K562 (cell line): ENCODE measurements around the gene CKLF. TPM values are rescaled to one million over a fixed set of nuclear protein-coding genes. Genes with fewer than 3 reads are reported as not detected.

Experiments
- CHAMP1 ChIP-seq: fragments of 450-650 bp; IDR thresholded peaks from 2 replicates; pipeline ENCODE4 v1.6.1; 2016; ENCODE audit warnings: mild to moderate bottlenecking
- CREM ChIP-seq: IDR thresholded peaks from 2 replicates; pipeline ENCODE4 v1.6.1; 2014; ENCODE audit warnings: antibody characterized with exemption, low read depth
- DMBX1 ChIP-seq: fragments of 250-450 bp; sonication (Bioruptor Pico); IDR thresholded peaks from 2 replicates; pipeline ENCODE4 v1.8.0; 2022; ENCODE audit warnings: inconsistent platforms, mild to moderate bottlenecking, moderate library complexity, borderline replicate concordance
- EGR1 ChIP-seq: fragments of 450-650 bp; conservative IDR thresholded peaks from 2 replicates; pipeline ENCODE4 v1.6.1; 2017; ENCODE audit warnings: mild to moderate bottlenecking
- ELK3 ChIP-seq: fragments of 450-650 bp; formaldehyde crosslinking; IDR thresholded peaks from 2 replicates; pipeline ENCODE4 v1.4.0; 2020; ENCODE audit warnings: mild to moderate bottlenecking
- EWSR1 ChIP-seq: fragments of 450-650 bp; IDR thresholded peaks from 2 replicates; pipeline ENCODE4 v1.6.1; 2018; ENCODE audit warnings: borderline replicate concordance, mild to moderate bottlenecking, low read depth, moderate library complexity; ENCODE audit not compliant: partially characterized antibody
- GABPB2 ChIP-seq: fragments of 250-450 bp; sonication (Bioruptor Pico); conservative IDR thresholded peaks from 2 replicates; pipeline ENCODE4 v1.5.1; 2021; ENCODE audit warnings: mild to moderate bottlenecking
- MXD1 ChIP-seq: fragments of 250-450 bp; sonication (Bioruptor Pico); IDR thresholded peaks from 2 replicates; pipeline ENCODE4 v1.8.0; 2021; ENCODE audit warnings: borderline replicate concordance, mild to moderate bottlenecking, moderate library complexity; ENCODE audit not compliant: poor library complexity, severe bottlenecking
- POU5F1 ChIP-seq: fragments of 150-350 bp; IDR thresholded peaks from 2 replicates; pipeline ENCODE4 v1.6.1; 2014; ENCODE audit warnings: borderline replicate concordance, low read length, low read depth, mild to moderate bottlenecking; ENCODE audit not compliant: partially characterized antibody
- RBM25 ChIP-seq: fragments of 200-400 bp; formaldehyde crosslinking; IDR thresholded peaks from 2 replicates; pipeline ENCODE4 v1.6.1; 2018; ENCODE audit warnings: low read length, low read depth, moderate library complexity; ENCODE audit not compliant: severe bottlenecking
- RNF2 ChIP-seq: sonication (generic); IDR thresholded peaks from 2 replicates; pipeline ENCODE4 v1.6.1; 2016
- ZFP1 ChIP-seq: fragments of 450-650 bp; formaldehyde crosslinking; IDR thresholded peaks from 2 replicates; pipeline ENCODE4 v1.4.0; 2020; ENCODE audit warnings: mild to moderate bottlenecking, mixed read lengths
- ZNF384 ChIP-seq: IDR thresholded peaks from 2 replicates; pipeline ENCODE4 v1.6.1; 2012; ENCODE audit warnings: low read depth, low read length, improper control_type of control experiment
- ZNF511 ChIP-seq: sonication (generic); formaldehyde crosslinking; IDR thresholded peaks from 2 replicates; pipeline ENCODE4 v1.8.0; 2022; ENCODE audit warnings: mild to moderate bottlenecking, missing genetic modification reagents
- ZNF589 ChIP-seq: fragments of 200-800 bp; sonication (Bioruptor generic); IDR thresholded peaks from 2 replicates; pipeline ENCODE4 v1.6.1; 2016; ENCODE audit warnings: low read depth, missing genetic modification characterization, missing compliant biosample characterization
- polyA plus RNA-seq, 8 experiments: library from polyadenylated mRNA; depleted of rRNA in 4 of 8; stranded (reverse) in 5 of 8; unstranded in 3 of 8; fragments of >200 nt; fragmentation: Nextera tagmentation in 2 of 8; fragmentation: Illumina TruSeq in 1 of 8; extraction: Ambion mirVana in 2 of 8; extraction: Trizol in 1 of 8; gene quantifications; 2 replicates each; pipeline versions ENCODE4 v1.2.1 to v1.2.3, GENCODE V29; 2011 to 2014; ENCODE audit warnings: inconsistent platforms in 1 of 8, missing spikeins in 1 of 8
- total RNA-seq, 7 experiments: library from RNA; depleted of rRNA in 6 of 7; stranded (reverse); fragments of >200 nt in 6 of 7; fragmentation: Illumina TruSeq in 2 of 7; extraction: Trizol in 2 of 7; gene quantifications; 2 replicates each; pipeline versions ENCODE4 v1.2.1 to v1.2.3, GENCODE V29; 2011 to 2021; ENCODE audit warnings: low replicate concordance in 1 of 7
- TF ChIP-seq, protein P1 (sequence below): fragments of 450-650 bp; formaldehyde crosslinking; IDR thresholded peaks from 2 replicates; pipeline ENCODE4 v1.4.0; 2022; ENCODE audit warnings: missing genetic modification characterization
- TF ChIP-seq, protein P2 (sequence below): fragments of 250-450 bp; sonication (Bioruptor Pico); IDR thresholded peaks from 2 replicates; pipeline ENCODE4 v1.5.0; 2021; ENCODE audit warnings: mild to moderate bottlenecking, moderate library complexity

The CKLF gene
- total and polyA plus RNA-seq, 9 of the 15 experiments (the other 6 are each of a cell fraction or from before 2014, with no cell fraction given), result 84.8 to 322 (median 118) TPM

DNA sequence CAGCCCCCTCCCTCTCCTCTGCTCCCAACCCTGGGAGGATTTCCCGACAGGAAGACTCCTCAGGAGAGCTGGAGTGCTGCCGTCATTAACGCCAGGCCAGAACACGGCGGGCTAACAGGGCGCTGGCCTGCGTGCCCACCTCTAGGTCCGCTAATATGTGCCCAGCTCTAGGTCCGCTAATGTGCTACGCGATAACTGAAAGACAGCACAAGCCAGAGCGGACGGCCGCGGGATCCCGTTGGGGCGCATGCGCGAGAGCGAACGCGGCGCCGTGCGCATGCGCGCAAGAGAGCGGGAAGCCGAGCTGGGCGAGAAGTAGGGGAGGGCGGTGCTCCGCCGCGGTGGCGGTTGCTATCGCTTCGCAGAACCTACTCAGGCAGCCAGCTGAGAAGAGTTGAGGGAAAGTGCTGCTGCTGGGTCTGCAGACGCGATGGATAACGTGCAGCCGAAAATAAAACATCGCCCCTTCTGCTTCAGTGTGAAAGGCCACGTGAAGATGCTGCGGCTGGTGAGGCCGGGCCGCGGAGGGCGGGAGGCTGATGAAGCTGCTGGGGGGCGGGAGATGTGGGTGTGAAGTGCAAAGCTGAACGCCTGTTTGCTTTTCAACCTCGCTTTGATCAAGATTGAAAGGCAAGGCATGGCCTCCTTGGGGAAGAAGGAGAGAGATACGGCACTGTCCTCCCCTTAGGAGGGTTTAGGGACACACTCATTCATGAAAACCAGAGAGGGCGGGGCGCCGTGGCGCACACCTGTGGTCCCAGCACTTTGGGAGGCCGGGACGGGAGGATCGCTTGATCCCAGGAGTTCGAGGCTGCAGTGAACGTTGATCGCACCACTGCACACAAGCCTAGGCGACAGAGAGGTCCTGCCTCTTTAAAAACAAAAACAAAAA, at the start of gene CKLF (continued):
- TF ChIP-seq POU5F1, result peak; percentile 96
- TF ChIP-seq, protein P1, sequence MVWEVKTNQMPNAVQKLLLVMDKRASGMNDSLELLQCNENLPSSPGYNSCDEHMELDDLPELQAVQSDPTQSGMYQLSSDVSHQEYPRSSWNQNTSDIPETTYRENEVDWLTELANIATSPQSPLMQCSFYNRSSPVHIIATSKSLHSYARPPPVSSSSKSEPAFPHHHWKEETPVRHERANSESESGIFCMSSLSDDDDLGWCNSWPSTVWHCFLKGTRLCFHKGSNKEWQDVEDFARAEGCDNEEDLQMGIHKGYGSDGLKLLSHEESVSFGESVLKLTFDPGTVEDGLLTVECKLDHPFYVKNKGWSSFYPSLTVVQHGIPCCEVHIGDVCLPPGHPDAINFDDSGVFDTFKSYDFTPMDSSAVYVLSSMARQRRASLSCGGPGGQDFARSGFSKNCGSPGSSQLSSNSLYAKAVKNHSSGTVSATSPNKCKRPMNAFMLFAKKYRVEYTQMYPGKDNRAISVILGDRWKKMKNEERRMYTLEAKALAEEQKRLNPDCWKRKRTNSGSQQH (CRISPR knock-in tag), result no peak
- TF ChIP-seq RBM25, result no peak
- peak; percentile 15; the same call in 1 of the 2 replicates for TF ChIP-seq ZNF589
- no peak for TF ChIP-seq GABPB2
- no peak for TF ChIP-seq MXD1 (CRISPR knock-in tag)
- TF ChIP-seq CREM, result peak; percentile 45; the same call in 1 of the 2 replicates
- TF ChIP-seq EWSR1, result no peak
- TF ChIP-seq DMBX1 (CRISPR knock-in tag), result no peak; the same call in 1 of the 2 replicates
- TF ChIP-seq, protein P2, sequence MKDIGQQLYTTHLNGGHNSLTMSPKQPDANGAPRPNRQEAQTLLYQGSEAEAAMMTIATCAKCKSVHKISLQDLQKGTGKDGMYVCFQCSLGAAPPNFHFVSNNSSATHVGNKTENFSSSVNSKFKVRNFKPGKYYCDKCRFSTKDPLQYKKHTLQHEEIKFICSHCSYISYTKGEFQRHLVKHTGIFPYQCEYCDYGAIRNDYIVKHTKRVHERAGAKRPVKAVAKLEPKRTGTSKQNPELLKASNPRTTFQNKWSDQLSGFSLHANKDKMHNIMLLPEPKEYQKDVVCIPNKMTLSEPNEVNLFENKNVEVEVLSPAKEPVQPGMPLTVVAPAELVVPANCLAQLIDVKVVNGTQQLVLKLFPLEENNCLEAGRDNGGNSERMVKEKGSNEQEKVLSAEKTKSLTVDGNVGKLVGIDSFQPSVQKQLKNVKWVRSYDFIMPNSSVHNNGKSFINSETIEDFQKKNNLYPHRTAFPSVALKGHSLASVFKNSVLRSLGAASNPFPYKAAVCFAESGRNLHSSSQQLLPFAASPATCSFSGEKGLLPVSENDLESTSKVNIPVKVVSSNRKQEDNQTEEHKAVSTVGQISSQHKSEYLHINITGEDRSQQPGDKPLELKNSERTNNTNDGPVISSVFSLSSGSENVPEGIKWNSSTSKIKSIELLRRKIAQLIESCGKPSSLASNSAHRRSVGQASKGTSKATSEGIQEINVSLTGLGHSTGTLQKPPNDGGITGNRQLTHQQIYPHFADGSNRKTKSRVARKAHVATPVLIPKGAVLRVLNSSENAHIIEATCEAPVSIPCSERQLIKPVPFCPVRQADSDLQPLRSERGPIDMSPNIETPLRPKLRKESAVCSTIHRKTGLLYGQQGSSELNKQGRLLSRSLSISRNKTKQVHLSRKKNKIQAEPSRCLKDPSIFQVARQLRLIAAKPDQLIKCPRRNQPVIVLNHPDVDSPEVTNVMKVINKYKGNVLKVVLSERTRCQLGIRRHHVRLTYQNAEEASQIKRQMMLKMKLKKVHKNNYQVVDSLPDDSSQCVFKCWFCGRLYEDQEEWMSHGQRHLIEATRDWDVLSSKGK, result no peak
- no peak for TF ChIP-seq CHAMP1
- TF ChIP-seq ZNF511 (CRISPR knock-in tag), result peak; percentile 98
- no peak for TF ChIP-seq ELK3
- TF ChIP-seq ZNF384, result no peak
- peak; percentile 51; the same call in 1 of the 2 replicates for TF ChIP-seq EGR1
- peak; percentile 95 for TF ChIP-seq RNF2
- TF ChIP-seq ZFP1, result no peak
